Erythroblast (primary cell): ENCODE measurements around the gene PAX2.

Experiments
- DNase-seq, 2 experiments: peaks; one replicate each; lab custom pipeline; 2025; lab: John Stamatoyannopoulos, UW
- GATA1 ChIP-seq: IDR thresholded peaks from 2 replicates; pipeline ENCODE4 v1.6.1; 2011; ENCODE audit warnings: low read depth, mild to moderate bottlenecking, control low read depth, low read length, moderate library complexity
- POLR2A ChIP-seq: IDR thresholded peaks from 2 replicates; pipeline ENCODE4 v1.6.1; 2011; ENCODE audit warnings: mild to moderate bottlenecking, low read length

The PAX2 gene

GRCh38 chr10:100873146-100873826 is 127.9 kb downstream of the PAX2 start:
- DNase-seq, result no peak
- TF ChIP-seq GATA1 (no peak), POLR2A (no peak)

GRCh38 chr10:100873827-100874326 is 128.5 kb downstream of the PAX2 start:
- TF ChIP-seq POLR2A (no peak), GATA1 (no peak)
- DNase-seq, result no peak

GRCh38 chr10:100874702-100875483 is 129.5 kb downstream of the PAX2 start:
- TF ChIP-seq POLR2A, result no peak
- TF ChIP-seq GATA1, result no peak
- DNase-seq, result no peak

- DNase-seq, result no peak
- TF ChIP-seq GATA1, result no peak
- no peak for TF ChIP-seq POLR2A
Measured at GRCh38 chr10:100875484-100876166, 130.2 kb downstream of the PAX2 start.

GRCh38 chr10:100876585-100877460 is 131.4 kb downstream of the PAX2 start:
- no peak for TF ChIP-seq GATA1
- TF ChIP-seq POLR2A, result no peak
- DNase-seq, result no peak

- TF ChIP-seq GATA1 (no peak), POLR2A (no peak)
- no peak for DNase-seq
Measured at GRCh38 chr10:100877461-100877850, 132.1 kb downstream of the PAX2 start.

- DNase-seq, result peak; percentile 36 to 52
Measured at GRCh38 chr10:100878291-100878910, 133.0 kb downstream of the PAX2 start.

More at GRCh38 chr10:100878291-100878910, 133.0 kb downstream of the PAX2 start:
- TF ChIP-seq POLR2A (no peak), GATA1 (no peak)
